ENCODE measurements around the gene CIDEA. TPM values are rescaled to one million over a fixed set of nuclear protein-coding genes. Genes with fewer than 3 reads are reported as not detected.

Gene CIDEA
- total RNA-seq, 1 experiment from 2014 or later, result not detected

GRCh38 chr18:12257996-12258718, 4.0 kb downstream of the CIDEA start:
- TF ChIP-seq, protein P1, sequence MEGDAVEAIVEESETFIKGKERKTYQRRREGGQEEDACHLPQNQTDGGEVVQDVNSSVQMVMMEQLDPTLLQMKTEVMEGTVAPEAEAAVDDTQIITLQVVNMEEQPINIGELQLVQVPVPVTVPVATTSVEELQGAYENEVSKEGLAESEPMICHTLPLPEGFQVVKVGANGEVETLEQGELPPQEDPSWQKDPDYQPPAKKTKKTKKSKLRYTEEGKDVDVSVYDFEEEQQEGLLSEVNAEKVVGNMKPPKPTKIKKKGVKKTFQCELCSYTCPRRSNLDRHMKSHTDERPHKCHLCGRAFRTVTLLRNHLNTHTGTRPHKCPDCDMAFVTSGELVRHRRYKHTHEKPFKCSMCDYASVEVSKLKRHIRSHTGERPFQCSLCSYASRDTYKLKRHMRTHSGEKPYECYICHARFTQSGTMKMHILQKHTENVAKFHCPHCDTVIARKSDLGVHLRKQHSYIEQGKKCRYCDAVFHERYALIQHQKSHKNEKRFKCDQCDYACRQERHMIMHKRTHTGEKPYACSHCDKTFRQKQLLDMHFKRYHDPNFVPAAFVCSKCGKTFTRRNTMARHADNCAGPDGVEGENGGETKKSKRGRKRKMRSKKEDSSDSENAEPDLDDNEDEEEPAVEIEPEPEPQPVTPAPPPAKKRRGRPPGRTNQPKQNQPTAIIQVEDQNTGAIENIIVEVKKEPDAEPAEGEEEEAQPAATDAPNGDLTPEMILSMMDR (conservative IDR thresholded peaks at IDR 0.05), result no peak
- WGBS (ENCODE audit: extremely low coverage, insufficient read length, low lambda C conversion rate), result no CpG with 5 or more reads among the region's 21 CpGs
- peaks cover 23 to 24% of the 10 kb centered on the region in 2 experiments for H3K4me1 Mint-ChIP-seq

More at GRCh38 chr18:12257996-12258718, 4.0 kb downstream of the CIDEA start:
- Histone ChIP-seq H2BK5ac (ENCODE audit: insufficient read length, low read length) (no peak overlapping the region), H3K23ac (ENCODE audit: insufficient read length, low read depth, low read length) (no peak overlapping the region), H3K4me1 (ENCODE audit: insufficient read depth, low read length) (peaks cover 6% of the 10 kb centered on the region; the same call in 1 of the 2 replicates), H2BK120ac (ENCODE audit: low read depth, low read length, poor library complexity, severe bottlenecking) (no peak overlapping the region), H4K8ac (replicated peaks; ENCODE audit: insufficient read length, low read depth, low read length) (no peak overlapping the region), H3K79me1 (ENCODE audit: insufficient read depth, low read depth, low read length, poor library complexity, severe bottlenecking) (no peaks in the 10 kb centered on the region), H3K9ac (ENCODE audit: extremely low read depth, insufficient read length, low read length) (no peak overlapping the region), H3K27ac (ENCODE audit: insufficient read length, low read depth, low read length) (no peak overlapping the region), H3T11ph (ENCODE audit: low read length) (no peak overlapping the region), H3K14ac (ENCODE audit: insufficient read depth, low read length) (no peak overlapping the region), H3K4me2 (ENCODE audit: insufficient read depth, insufficient read length, low read length) (no peak overlapping the region), H3K79me2 (ENCODE audit: insufficient read depth, low read length) (no peaks in the 10 kb centered on the region), H2BK20ac (ENCODE audit: low read depth, low read length, poor library complexity, severe bottlenecking) (no peak overlapping the region), H2AFZ (ENCODE audit: low read length) (no peak overlapping the region), H3K27me3 (ENCODE audit: insufficient read depth, low read length) (peaks cover 28% of the 10 kb centered on the region), H4K20me1 (ENCODE audit: control insufficient read depth, insufficient read depth, insufficient read length) (no peaks in the 10 kb centered on the region), H4K5ac (ENCODE audit: insufficient read length, low read depth, low read length) (no peak overlapping the region), H3K18ac (ENCODE audit: insufficient read length, low read depth, low read length) (no peak overlapping the region), H3K56ac (ENCODE audit: insufficient read length, low read depth, low read length) (no peak overlapping the region), H4K91ac (ENCODE audit: insufficient read length, low read depth, low read length) (no peak overlapping the region), H3K9me3 (ENCODE audit: control insufficient read depth, low read depth, low read length) (no peaks in the 10 kb centered on the region), H3K4ac (ENCODE audit: low read depth, low read length) (no peak overlapping the region), H2BK15ac (ENCODE audit: low read depth, low read length) (no peak overlapping the region), H3K23me2 (ENCODE audit: insufficient read length, low read depth, low read length, poor library complexity, severe bottlenecking) (peaks cover 13% of the 10 kb centered on the region), H2BK12ac (ENCODE audit: insufficient read length, low read depth, low read length) (no peak overlapping the region), H2AK5ac (ENCODE audit: insufficient read length, low read length) (no peak overlapping the region)
- H3K36me3 Mint-ChIP-seq (ENCODE audit: insufficient read depth in 1 of 3, low read depth in 3 of 3), result no peaks in the 10 kb centered on the region; a peak in 1 of 7 replicates
- no peaks in the 10 kb centered on the region for H3K9me3 Mint-ChIP-seq
- DNase-seq, result no peak
- H3K27ac Mint-ChIP-seq, result no peak overlapping the region
- H3K27me3 Mint-ChIP-seq (ENCODE audit: low read depth), result peaks cover 64% of the 10 kb centered on the region
- H3K4me3 Mint-ChIP-seq, result no peak overlapping the region
